Frontal cortex (tissue), 4 donors: ENCODE results near the gene FIGLA. TPM values are rescaled to one million over a fixed set of nuclear protein-coding genes. Genes with fewer than 3 reads are reported as not detected.
"Not testable (repeated sequence)": the region's sequence is repeated elsewhere in the genome, so short reads cannot be mapped to it uniquely, and the experiment has no call there.

Experiments
- DNase-seq, 2 donors: peaks; one replicate each; pipeline ENCODE4 v3.0.0; 2012; ENCODE audit warnings: low spot score in 2 of 2
- FAIRE-seq: peaks from 2 replicates; lab custom pipeline; 2012; peaks lifted over from hg19 to GRCh38; lab: Jason Lieb, UNC
- total RNA-seq: library from RNA; depleted of rRNA; stranded (reverse); fragments of >200 nt; gene quantifications from one replicate; pipeline ENCODE4 v1.2.3, GENCODE V29; 2014
- donor health status: control.
- donor health status: control.
- donor health status: control.

FIGLA gene
- total RNA-seq, 1 donor from 2014 or later: not detected

DNA sequence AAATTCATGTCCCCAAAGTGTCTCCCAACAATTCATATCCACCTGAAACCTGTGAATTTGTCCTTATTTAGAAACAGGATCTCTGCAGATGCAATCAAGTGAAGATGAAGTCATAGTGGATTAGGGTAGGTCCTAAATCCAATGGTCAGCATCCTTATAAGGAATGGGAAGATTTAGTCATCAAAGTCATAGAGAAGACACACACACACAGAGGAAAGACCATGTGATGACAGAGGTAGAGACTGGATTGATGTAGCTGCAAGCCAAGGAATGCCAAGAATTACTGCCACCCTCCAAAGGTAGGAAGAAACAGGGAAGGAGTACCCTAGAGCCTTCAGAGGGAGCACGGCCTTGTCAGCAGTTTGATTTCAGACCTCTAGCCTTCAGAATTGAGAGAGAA is 40.1 kb downstream of the FIGLA start:
- DNase-seq (no peak), FAIRE-seq (no peak)

DNA sequence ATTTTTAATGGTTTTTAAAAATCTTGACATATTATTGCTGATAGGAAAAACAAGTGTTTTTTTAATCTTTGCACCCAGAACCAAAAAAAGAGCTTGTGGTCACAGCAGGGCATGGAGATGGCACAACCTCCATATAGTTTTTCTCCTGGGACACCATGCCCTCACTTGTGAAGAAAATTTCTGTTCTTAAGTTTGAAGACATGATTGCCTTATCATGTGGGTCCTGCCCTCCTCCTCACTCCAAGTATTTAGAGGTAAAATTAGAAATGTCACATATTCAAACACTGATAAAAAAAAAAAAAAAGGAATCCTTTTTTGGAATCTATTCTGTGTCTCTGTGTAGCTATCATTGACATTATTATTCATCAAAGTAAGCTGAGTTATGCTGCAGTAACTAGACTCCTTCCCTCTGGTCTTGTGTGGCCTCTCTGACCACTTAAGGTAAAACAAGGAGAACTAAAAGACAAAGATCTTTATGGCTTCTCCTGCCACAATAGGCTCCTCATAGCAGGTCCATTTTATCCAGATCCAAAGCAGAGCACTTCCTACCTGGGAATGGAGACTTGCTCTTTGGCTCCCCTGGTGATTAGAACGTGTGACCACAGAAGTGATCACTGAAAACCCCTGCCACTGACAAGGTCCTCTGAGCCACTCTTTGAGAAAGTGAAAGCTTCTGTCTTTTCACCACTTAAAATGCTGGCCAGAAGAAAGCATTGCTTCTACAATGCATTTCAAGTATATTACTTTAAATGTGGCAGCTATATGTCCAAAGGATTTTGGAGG is 42.2 kb downstream of the FIGLA start:
- FAIRE-seq: no peak
- no peak for DNase-seq

DNA sequence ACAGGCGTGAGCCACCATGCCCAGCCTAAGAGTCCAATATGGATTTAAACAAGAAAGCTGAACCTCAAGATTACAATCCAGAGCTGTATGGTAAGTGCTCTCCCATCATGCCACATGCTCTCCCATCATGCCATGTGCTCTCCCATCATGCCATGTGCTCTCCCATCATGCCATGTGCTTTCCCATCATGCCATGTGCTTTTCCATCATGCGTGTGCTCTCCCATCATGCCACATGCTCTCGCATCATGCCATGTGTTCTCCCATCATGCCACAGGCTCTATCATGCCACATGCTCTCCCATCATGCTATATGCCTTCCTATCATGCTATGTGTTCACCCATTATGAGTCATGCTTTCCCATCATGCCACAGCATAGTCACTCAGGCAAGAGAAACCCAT is 43.2 kb downstream of the FIGLA start:
- DNase-seq: no peak
- FAIRE-seq: no peak

DNA sequence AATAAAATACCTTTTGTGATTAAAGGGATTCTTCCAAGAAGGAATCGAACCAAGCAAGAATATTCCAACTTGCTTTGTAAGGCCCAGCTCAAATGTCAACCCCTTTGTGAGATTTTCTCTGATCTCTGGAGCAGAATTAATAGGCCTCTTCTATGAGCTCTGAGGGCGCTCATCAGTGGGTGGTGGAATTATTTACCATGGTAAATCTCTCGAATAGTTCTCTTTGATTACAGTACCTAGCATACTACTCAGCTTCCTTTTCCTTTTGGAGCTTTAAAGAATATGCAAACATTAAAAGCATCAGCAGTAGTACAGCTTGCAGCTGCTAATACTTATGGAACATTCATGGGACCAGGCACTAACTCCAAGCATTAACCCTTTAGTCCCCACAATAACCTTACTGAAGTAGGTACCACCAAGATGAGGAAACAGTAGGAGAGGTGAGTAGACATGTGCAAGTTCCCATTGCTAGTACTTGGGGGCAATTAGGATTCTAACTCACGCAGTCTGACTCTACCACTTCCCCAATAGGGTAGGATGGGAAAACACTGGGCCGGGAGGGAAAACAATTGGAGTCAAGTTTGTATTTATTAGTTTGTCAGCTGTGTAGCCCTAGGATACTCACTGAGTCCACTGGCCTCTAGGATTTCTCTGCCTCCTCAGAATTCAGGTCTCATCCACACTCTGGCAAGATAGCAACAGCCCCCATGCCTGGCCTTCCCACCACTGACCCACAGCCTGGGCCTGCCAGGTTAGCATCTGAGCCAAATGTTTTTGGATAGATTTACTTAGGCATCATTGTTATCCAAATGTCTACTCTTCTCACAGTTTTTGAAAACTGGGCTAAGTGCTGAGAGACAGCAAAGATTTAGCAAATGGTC is 44.1 kb downstream of the FIGLA start:
- DNase-seq (no peak), FAIRE-seq (no peak)

DNA sequence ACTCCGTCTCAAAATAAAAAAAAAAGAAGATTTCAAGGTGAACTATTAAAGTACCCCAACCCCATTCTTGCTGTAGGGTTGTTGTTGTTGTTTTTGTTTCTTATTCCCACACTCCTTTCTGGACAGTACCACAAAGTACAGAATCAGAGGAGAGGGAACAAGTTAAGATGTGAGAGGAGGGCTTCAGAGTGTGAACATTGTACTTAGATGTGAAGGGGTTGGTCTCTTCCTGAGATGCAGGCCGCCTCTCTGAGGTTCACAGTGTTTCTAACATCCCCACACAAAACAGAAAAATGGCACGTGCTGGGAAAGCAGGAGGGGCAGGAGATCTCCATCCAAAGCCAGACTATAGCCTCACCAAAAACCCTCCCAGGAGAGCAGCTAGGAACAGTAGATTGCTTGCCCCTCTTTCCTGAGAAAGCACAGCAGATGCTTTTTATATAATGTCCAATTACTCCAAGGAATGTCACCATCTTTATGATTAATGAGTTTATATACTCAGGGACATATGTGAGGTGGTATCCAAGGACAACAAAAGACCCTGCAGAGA is 45.1 kb downstream of the FIGLA start:
- no peak for FAIRE-seq
- no peak for DNase-seq

DNA sequence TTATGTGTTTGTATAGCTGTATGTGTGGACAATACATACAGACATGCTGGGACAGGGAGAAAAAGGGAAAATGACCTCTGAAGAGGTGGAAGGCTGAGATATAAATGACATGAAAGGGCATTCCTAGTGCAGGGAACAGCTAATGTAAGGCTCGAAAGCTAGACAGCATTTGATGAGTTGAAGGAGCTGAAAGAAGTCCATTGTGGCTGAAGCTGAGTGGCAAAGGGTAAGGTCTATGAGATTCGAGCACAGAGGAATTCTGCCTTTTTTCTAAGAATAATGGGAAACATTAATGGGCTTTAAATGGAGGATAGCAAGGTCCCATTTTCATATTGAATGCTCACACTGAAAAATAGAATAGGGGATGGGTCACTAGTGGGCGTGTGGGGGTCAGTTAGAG is 46.0 kb downstream of the FIGLA start:
- no peak for FAIRE-seq

DNA sequence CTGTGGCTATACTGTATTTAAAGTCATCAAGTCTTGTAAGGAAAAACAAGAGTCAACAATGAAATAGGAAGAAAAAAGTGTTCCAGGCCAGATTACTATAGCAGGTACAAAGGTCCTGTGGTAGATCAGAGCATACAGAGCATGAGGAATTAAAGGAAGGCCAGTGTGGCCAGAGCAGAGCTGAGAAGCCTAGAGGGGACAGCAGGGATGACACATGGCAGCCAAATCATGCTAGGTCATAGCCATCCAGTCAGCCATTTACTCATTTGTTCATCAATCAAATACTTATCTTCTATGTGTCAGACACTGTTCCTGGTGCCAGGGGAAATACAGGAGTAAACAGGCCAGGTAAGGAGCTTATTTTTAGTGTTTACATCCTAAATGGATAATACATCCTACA is 46.8 kb downstream of the FIGLA start:
- DNase-seq (no peak), FAIRE-seq (no peak)

More for the DNA sequence above, 46.0 kb downstream of the FIGLA start:
- DNase-seq: no peak

DNA sequence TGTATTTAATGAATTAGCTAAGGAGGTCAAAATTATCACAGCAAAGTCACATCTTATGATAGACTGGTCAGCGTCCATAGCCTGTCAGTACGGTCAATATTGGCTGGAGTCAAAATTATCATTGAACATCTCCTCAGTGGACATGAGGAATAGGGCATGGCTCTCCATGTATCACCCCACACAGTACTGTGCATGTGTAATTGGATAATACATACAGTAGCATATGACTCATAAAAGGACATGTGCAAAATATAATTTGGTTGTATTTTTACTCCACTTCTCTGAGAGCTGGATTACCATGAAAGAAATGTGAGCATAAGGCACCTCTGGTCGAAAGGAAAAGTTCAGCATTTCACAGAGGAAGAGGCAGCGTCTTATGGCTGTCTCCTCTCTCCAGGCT is 47.4 kb downstream of the FIGLA start:
- FAIRE-seq: no peak

DNA sequence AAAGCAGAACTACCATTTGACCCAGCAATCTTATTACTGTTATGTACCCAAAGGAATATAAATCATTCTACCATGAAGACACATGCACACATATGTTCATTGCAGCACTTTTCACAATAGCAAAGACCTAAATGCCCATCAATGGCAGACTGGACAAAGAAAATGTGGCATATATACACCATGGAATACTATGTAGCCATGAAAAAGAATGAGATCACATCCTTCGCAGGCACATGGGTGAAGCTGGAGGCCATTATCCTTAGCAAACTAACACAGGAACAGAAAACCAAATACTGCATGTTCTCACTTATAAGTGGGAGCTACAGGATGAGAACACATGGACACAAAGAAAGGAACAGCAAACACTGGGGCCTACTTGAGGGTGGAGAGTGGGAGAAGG is 51.0 kb downstream of the FIGLA start:
- not testable (repeated sequence) for FAIRE-seq, DNase-seq

More for the DNA sequence above, 47.4 kb downstream of the FIGLA start:
- DNase-seq: no peak

DNA sequence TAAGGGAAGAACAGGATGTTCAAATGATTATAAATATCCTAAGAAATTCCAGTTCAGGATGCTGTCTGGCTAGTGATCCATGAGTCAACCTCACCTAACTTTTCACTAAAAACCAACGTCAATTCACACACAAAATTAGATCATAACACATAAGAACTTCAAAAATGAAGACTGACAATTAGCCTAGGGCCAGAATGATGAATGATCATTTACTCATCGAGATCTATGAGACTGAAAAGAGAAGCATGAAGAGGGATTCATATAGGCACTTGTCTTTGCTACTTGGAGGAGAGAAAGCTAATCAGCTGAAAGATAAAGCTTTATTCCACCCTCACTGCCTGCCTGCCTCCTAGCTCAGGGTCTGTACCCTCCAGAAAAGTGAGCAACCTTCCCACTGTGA is 52.3 kb downstream of the FIGLA start:
- DNase-seq (no peak), FAIRE-seq (no peak)

DNA sequence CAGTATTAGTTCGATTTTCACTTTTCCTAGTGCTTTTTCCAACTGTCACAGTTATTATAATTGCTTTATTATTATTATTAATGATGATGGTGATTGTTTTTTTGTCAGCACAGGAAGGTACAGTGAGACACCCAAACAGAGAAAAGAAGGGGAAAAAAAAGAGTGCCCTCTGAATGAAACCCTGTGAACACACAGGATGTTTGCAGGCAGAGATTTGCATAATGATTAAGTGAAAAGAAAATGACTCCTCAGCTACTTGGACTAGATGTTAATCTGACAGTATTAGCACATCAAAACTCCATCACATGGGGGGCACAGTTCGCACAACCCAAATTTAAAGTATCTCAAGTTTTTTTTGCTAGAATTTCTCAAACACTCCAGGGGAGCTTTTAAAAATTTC is 55.4 kb downstream of the FIGLA start:
- DNase-seq (no peak), FAIRE-seq (no peak)

DNA sequence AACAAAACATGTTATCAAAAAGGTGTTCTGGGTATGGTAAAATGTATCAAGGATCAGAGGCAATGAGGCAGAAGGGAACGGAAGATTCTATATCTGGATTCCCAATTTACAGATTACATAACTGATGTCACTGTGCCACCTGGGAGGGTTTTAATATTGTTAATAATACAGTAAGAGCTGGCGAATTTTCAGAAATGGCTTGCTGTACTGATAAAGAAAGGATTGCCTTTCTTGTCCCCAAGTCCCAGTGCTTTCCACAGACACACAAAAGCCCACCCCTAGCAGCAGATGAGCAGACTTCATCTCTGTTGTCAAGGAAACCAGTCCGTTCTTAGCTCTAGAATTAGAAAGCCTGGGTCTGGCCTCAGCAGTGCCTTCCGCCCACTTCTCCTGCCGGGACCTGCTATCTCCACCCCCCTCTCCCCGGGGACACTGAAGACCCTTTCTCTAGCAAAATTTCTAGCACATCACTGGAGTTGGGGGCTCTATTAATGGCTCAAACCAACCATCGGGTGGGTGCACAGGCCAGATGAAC is 56.7 kb downstream of the FIGLA start:
- no peak for FAIRE-seq

DNA sequence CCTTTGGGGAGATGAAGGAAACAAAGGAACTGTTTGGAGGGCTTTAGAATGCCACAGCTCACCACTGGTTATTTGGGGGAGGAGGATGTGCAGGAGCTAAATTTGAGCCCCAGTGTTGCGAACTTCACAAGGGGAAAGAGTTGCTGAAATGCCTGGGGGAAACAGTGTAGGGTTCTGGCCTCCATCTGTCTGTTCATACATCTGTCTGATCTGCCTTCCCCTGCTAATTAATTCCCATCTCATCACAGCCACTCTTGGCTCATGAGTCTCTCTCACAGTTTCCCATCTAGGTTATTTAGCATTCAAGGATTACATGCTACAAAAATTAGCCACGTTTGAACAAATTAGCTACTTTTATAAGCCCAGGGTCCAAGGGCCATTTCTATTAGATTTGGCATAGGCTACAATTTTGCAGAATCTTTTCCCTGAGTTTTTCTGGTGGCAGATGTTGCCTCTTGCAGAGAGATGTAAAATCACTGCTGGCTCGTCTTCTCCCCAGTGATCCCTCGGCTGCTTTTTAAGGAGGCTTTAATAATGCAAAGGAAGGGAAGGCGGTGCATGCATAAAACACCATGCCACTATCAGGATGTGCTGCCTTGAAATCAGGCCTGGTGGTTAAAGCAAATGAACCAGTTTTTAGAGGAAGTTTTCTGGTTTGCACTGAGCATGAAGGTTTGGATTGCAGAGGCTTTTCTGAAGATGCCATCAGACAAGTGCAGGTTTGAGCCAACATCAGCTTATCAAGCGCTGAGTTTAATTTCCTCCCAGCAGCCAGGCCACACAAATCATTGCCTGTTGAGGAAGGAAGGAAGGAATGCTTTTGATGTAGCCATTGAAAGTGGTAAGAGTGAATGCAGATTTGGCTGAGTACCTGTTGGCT is 57.4 kb downstream of the FIGLA start:
- DNase-seq: no peak
- no peak for FAIRE-seq

More for the DNA sequence above, 56.7 kb downstream of the FIGLA start:
- DNase-seq: no peak

DNA sequence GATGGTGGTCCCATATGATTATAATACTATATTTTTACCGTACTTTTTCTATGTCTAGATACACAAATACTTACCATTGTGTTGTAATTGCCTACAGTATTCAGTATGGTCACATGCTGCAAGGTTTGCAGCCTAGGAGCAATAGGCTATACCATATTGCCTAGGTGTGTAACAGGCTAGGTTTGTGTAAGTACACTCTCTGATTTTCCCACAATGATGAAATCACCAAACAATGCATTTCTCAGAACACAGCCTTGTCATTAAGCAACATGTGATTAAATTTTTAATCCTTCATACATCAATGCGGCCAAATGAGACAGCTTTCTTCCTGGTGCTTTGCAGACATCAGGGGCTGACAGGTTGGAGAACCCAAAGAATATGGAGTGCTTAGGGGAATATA is 59.7 kb downstream of the FIGLA start:
- FAIRE-seq: no peak
- no peak for DNase-seq

DNA sequence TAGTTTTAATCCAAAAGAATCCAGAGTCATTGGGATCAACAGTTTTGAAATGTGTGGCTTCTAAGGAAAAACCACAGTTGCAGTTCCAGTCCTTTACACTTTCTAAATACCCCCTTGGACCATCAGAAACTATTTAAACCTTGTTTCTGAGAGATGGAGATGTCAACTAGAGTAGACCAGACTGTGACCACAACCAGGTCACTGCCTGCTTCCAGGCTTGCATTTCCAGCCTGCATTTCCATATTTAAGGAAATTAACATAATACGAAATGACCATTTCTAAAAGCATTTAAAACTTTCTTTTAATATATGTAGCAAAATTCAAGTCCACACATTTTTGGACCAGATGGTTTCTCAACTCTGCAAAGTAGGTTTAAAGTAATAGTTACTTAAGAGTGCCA is 60.8 kb downstream of the FIGLA start:
- FAIRE-seq: no peak

DNA sequence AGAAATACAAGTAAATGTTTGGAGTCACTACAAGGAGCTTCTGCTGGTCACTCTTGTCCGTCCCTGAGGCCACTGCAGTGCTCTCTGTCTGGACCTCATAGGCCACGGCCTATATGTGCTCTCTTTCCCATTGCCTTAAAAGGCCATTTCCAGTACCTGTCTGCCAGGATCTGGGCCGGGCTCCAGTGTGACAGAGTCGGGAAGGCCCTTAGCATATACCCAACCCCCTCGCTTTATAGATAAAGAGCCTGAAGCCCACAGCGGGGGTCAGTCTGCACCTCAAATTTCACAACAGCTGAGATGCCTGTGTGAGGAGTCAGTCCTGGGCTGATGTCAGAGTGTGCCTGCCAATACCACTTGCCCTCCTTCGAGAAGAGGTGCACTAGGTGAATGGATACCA is 62.3 kb downstream of the FIGLA start:
- FAIRE-seq (no peak), DNase-seq (no peak)

More for the DNA sequence above, 60.8 kb downstream of the FIGLA start:
- no peak for DNase-seq
